GM12878 (cell line): ENCODE measurements around the gene PHKG2. TPM values are rescaled to one million over a fixed set of nuclear protein-coding genes. Genes with fewer than 3 reads are reported as not detected.

Experiments
- ATAC-seq: fragments of 200-7000 bp; cut with Tn5 transposase; 3 replicates; pipeline ENCODE4 v1.9.1; 2020; ENCODE audit warnings: mild to moderate bottlenecking, moderate library complexity
- BruUV-seq: library from RNA; stranded (reverse); fragments of 400-500 nt; replicated peaks from 2 replicates; lab custom pipeline; 2021; lab: Mats Ljungman, UMichigan
- CTCF ChIA-PET: fragments of 300-600 bp; sonication (Branson Sonifier 250); formaldehyde crosslinking; extraction: SDS; loops from one replicate; lab custom pipeline; 2021; ENCODE audit warnings: inconsistent platforms; lab: Yijun Ruan, JAX
- POLR2A ChIA-PET: fragments of 350-600 bp; formaldehyde crosslinking; extraction: SDS; loops from one replicate; lab custom pipeline; 2021; ENCODE audit warnings: inconsistent platforms; lab: Charles Lee
- RAD21 ChIA-PET: fragments of 300-600 bp; sonication (Branson Sonifier 250); formaldehyde crosslinking; loops from one replicate; lab custom pipeline; 2023; ENCODE audit warnings: antibody characterized with exemption; ENCODE audit not compliant: unreplicated experiment; lab: Charles Lee
- SMC1A ChIA-PET: fragments of 300-600 bp; sonication (Branson Sonifier 250); formaldehyde crosslinking; loops from one replicate; lab custom pipeline; 2023; ENCODE audit not compliant: unreplicated experiment, uncharacterized antibody; lab: Charles Lee
- DNase-seq: peaks from one replicate; pipeline ENCODE4 v3.0.0-alpha.2; 2011; ENCODE audit warnings: low read depth, low spot score
- FAIRE-seq: peaks from 3 replicates; lab custom pipeline; 2011; peaks lifted over from hg19 to GRCh38; lab: Jason Lieb, UNC
- H2AFZ ChIP-seq: 2 replicates; pipeline ENCODE4 v1.6.0; 2011; ENCODE audit warnings: low read depth, low read length, control low read depth; ENCODE audit not compliant: control insufficient read depth
- H3K27ac ChIP-seq: 2 replicates; pipeline ENCODE4 v1.5.1; 2011; ENCODE audit warnings: control low read depth; ENCODE audit not compliant: control insufficient read depth, insufficient read depth
- H3K27me3 ChIP-seq, 2 experiments: replicated peaks in 1 of 2; 2 replicates each; pipeline versions ENCODE4 v1.6.0 to v1.6.1; 2011; ENCODE audit warnings: low read length in 1 of 2; ENCODE audit not compliant: control insufficient read depth in 2 of 2, insufficient read depth in 2 of 2
- H3K36me3 ChIP-seq, 2 experiments: 2 replicates each; pipeline ENCODE4 v1.5.1; 2011; ENCODE audit warnings: low read length in 1 of 2; ENCODE audit not compliant: control insufficient read depth in 2 of 2, insufficient read depth in 2 of 2
- H3K4me1 ChIP-seq: 2 replicates; pipeline ENCODE4 v1.6.1; 2011; ENCODE audit warnings: mild to moderate bottlenecking, low read length, moderate library complexity, mixed read lengths; ENCODE audit not compliant: control insufficient read depth, insufficient read depth
- H3K4me2 ChIP-seq: 2 replicates; pipeline ENCODE4 v1.6.0; 2011; ENCODE audit warnings: control low read depth; ENCODE audit not compliant: control insufficient read depth, insufficient read depth
- H3K4me3 ChIP-seq: fragments of 200-600 bp; sonication (generic); 2 replicates; pipeline ENCODE4 v1.5.1; 2016
- H3K79me2 ChIP-seq: 2 replicates; pipeline ENCODE4 v1.6.0; 2011; ENCODE audit warnings: low read length; ENCODE audit not compliant: control insufficient read depth, insufficient read depth
- H3K9ac ChIP-seq: 2 replicates; pipeline ENCODE4 v1.8.0; 2011; ENCODE audit warnings: low read length, control low read depth, mixed read lengths; ENCODE audit not compliant: control insufficient read depth, insufficient read depth
- H3K9me3 ChIP-seq: replicated peaks from 3 replicates; pipeline ENCODE4 v1.5.1; 2011; ENCODE audit warnings: mild to moderate bottlenecking, low read length; ENCODE audit not compliant: control insufficient read depth, insufficient read depth
- H4K20me1 ChIP-seq: 2 replicates; pipeline ENCODE4 v1.6.0; 2011; ENCODE audit not compliant: control insufficient read depth, insufficient read depth
- BACH1 ChIP-seq: fragments of 450-650 bp; IDR thresholded peaks from 2 replicates; pipeline ENCODE4 v1.6.1; 2017; ENCODE audit warnings: mild to moderate bottlenecking, borderline replicate concordance
- EED ChIP-seq: sonication (generic); IDR thresholded peaks from 2 replicates; pipeline ENCODE4 v1.6.1; 2016; ENCODE audit warnings: antibody characterized with exemption, low read depth
- GATAD2B ChIP-seq: fragments of 450-650 bp; conservative IDR thresholded peaks from 2 replicates; pipeline ENCODE4 v1.6.1; 2017; ENCODE audit warnings: low read depth, mild to moderate bottlenecking, moderate library complexity
- TAF1 ChIP-seq: IDR thresholded peaks from 2 replicates; pipeline ENCODE4 v1.6.1; 2011; ENCODE audit warnings: mild to moderate bottlenecking, low read depth, low read length, borderline replicate concordance
- TCF12 ChIP-seq: IDR thresholded peaks from 2 replicates; pipeline ENCODE4 v1.6.1; 2011; ENCODE audit warnings: low read depth, mild to moderate bottlenecking, low read length
- WGBS: methylation state at CpG from one replicate; pipeline ENCODE4 v1.1.6; 2016; ENCODE audit warnings: low lambda C conversion rate; ENCODE audit not compliant: insufficient replicate concordance, insufficient coverage; ENCODE audit errors: missing lambda C conversion rate; 5-methylcytosine and 5-hydroxymethylcytosine counted together
- in situ Hi-C: fragments of 300-500 bp; cut with MboI; formaldehyde crosslinking; loops from 9 replicates; pipeline ENCODE4 v1.14.3; 2018; ENCODE audit warnings: mixed read lengths
- intact Hi-C: fragments of 100-400 bp; cut with micrococcal nuclease; formaldehyde crosslinking; loops from one replicate; pipeline ENCODE4 v1.14.2; 2022; ENCODE audit not compliant: unreplicated experiment
- polyA plus RNA-seq, 11 experiments: library from polyadenylated mRNA; depleted of rRNA in 4 of 11; unstranded in 6 of 11; stranded (reverse) in 5 of 11; fragments of >200 nt; fragmentation: Nextera tagmentation in 4 of 11; fragmentation: Illumina TruSeq in 1 of 11; extraction: Ambion mirVana in 4 of 11; extraction: Trizol in 1 of 11; gene quantifications; 1 replicate in 1 of 11; 2 replicates in 10 of 11; pipeline versions ENCODE4 v1.2.1 to v1.2.3, GENCODE V29; 2011 to 2016; ENCODE audit warnings: inconsistent platforms in 2 of 11, missing spikeins in 2 of 11, low read depth in 1 of 11
- total RNA-seq, 4 experiments: library from RNA; depleted of rRNA in 3 of 4; stranded (reverse); fragments of >200 nt in 3 of 4; fragmentation: Illumina TruSeq in 1 of 4; extraction: Trizol in 1 of 4; gene quantifications; 2 replicates each; pipeline versions ENCODE4 v1.2.1 to v1.2.3, GENCODE V29; 2013 to 2021

Gene PHKG2
- total and polyA plus RNA-seq, 10 of the 15 experiments (the other 5 are each of a cell fraction or from before 2014, with no cell fraction given): 5.2 to 50.1 (median 37.2) TPM

DNA sequence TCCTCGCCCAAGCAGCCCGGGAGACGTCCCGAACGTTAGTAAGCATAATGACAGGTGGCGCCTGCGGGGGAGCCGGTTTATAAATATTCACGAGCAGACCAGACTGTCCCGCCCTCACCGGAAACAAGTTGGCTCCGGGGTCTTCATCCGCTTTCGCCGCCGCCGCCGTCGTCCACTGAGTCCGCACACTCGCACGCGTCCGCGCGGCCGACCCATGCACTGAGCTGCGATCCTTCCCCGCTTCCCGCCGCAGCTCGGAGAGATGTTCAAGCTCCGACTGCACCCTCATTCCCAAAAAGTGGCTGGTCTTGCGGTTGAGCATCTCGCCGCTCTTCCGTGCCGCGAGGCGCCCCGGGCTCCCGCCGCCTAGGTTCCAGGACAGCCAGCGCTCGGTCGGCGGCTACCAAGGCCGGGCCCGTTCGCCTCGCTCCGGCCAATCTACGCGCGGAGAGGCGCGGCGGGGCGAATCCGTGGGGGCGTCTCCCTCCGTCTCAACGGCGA is 13.3 kb downstream of the PHKG2 start:
- FAIRE-seq (peak; percentile 52), ATAC-seq (peak; percentile 65), DNase-seq (no peak)
- Histone ChIP-seq H2AFZ (peak overlapping the region; percentile 94), H3K9ac (peak overlapping the region; percentile 65), H3K4me1 (peaks cover 9% of the 10 kb centered on the region), H3K79me2 (peaks cover 15% of the 10 kb centered on the region), H3K36me3 (peaks cover 16 to 23% of the 10 kb centered on the region in 2 experiments; a peak in 3 of 4 replicates), H3K27ac (peak overlapping the region; percentile 74), H3K4me2 (peak overlapping the region; percentile 93), H3K9me3 (no peaks in the 10 kb centered on the region), H3K4me3 (peak overlapping the region; percentile 83), H4K20me1 (no peaks in the 10 kb centered on the region), H3K27me3 (no peaks in the 10 kb centered on the region)
- BruUV-seq: no TSS peak
- ChIA-PET RAD21 (no interaction called here), CTCF (interaction anchor here (0.6 kb wide), 1 partner anchor 11 kb away, joined by 3 read pairs; no protein-coding TSS in a partner anchor), POLR2A (no interaction called here)
- in situ Hi-C loops: loop anchor here (25.0 kb wide), 1 partner anchor 1126 kb away; no protein-coding TSS in a partner anchor
- WGBS: under 1% methylated on average over 60 of the region's 64 CpGs
- 0 out of 2 replicates have a peak, but pooled peaks have one; percentile 1 for TF ChIP-seq TCF12
- TF ChIP-seq GATAD2B: peak; percentile 44; the same call in 1 of the 2 replicates
- 0 out of 2 replicates have a peak, but pooled peaks have one; percentile 19 for TF ChIP-seq TAF1
- TF ChIP-seq EED: 0 out of 2 replicates have a peak, but pooled peaks have one; percentile 19
- no peak for TF ChIP-seq BACH1
- TF ChIP-seq, all 136 proteins: peak for 4
- SMC1A ChIA-PET: interaction anchor here (1.8 kb wide), 1 partner anchor 180 kb away, joined by 5 read pairs; no protein-coding TSS in a partner anchor
- intact Hi-C loops: loop anchor here (5.0 kb wide), 2 partner anchors 104 to 161 kb away; partner anchors contain the start of genes FBRS and FBXL19
